Measurements from ENCODE around the gene SCN3B.

SCN3B gene

DNA sequence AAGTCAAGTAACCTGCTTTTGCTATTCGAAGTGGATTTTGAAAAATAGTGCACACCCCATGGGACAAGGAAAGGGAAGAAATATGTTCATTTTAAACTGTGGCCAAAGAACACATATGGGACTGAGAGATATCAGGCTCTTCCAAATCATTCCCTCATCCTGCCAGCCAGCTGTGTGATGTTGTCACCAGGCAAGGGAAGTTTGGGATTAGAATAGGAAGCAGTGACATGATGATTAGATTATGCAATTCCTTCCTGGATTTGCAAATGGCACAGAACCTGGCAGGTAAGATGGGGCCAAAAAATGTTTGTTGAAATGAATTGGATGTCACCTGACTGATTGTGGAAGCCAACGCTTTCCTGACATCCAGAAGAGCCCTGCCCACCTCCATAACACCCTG lies 4.9 kb upstream of the SCN3B start:
- DNase-seq (ENCODE audit: low spot score), result no peak
- FAIRE-seq, result no peak

DNA sequence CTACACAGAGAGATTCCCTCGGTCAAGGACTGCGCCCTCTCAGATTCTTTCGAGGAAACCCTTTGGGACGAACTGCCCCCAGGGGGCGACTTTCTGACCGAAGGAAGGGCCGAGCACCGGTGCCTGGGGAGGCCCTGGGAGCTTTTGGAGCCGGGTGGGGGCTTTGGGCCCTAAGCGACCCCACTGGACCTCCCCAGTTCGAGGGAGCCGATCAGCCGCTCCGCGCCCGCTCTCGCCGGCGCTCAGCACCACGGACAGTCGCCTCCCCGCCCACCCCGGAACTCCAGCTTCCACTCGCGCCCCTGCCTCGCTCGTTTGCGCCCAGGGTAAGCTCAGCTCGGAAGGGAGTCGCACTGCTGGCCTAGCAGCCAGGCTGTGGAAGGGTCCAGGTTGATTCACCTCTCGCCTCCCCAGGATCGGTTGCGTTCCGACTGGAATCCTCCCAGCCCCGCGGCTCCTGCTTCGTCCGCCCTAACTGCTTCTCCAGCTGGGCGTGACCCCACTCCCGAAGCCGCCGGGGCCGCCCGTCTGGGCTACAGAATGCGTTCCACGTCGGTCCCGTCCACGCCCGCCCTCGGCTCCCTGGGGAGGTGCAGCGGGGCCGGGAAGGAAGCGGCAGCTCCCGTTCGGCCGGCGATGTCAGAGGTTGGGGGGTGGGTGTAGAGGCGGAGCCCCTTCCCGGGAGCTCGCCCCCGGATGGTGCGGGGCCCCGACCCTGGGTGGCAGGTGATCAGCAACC lies 428 bp downstream of the SCN3B start:
- FAIRE-seq (no peak), DNase-seq (ENCODE audit: low spot score) (no peak)

DNA sequence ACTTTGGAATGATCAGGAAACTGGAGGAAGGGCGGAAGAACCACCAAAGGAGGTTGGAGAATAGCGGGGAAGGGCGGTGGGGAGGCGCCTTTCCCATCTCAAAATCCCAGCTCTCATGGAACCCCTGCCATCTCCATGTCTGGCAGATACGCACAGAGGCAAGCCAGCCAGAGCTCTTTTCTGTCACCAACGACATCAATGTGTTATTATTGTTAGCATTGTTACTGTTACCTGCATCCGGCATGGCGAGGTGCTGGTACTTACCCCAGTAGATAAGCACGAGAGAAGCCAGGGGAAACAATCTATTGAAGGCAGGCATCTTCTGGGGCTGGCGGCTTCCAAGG lies 969 bp downstream of the SCN3B start:
- DNase-seq (ENCODE audit: low spot score) (no peak), FAIRE-seq (no peak)

GRCh38 chr11:123652599-123652998 lies 1.8 kb downstream of the SCN3B start:
- DNase-seq (ENCODE audit: low spot score) (no peak), FAIRE-seq (no peak)

GRCh38 chr11:123650901-123651300 lies 3.5 kb downstream of the SCN3B start:
- DNase-seq (ENCODE audit: low spot score), result no peak
- no peak for FAIRE-seq

DNA sequence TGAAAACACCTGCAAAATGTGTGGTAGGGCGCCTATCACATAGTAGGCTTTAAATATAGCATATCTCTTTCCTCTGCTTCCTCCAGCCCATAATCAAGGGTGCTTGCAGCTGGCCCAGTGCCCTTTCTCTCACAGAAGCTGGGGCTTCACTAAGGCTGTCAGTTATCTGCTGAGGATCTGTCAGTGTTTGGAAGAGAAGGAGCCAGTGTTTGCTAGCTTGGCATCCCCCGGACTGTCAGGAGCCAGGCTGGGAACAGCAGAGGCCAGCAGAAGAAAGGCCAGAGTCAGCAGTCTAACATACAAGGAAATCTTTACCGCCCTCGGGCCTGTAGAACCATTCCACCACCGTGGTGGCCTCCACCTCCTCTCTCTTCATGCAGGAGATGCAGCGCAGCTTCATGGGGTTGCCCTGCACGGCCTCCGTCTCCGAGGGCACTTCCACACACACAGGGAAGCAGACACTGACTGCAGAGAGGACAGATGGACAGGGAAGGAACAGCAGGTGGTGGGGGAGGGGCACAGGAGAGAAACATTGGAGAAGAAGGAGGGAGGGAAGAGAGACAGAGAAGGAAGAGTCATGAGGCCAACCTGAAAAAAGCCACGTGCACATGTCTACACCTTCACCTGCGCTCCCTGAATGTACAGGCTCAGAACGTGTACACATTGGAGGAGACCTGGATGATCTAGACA lies 9.0 kb downstream of the SCN3B start:
- DNase-seq (ENCODE audit: low spot score), result no peak
- FAIRE-seq, result no peak

DNA sequence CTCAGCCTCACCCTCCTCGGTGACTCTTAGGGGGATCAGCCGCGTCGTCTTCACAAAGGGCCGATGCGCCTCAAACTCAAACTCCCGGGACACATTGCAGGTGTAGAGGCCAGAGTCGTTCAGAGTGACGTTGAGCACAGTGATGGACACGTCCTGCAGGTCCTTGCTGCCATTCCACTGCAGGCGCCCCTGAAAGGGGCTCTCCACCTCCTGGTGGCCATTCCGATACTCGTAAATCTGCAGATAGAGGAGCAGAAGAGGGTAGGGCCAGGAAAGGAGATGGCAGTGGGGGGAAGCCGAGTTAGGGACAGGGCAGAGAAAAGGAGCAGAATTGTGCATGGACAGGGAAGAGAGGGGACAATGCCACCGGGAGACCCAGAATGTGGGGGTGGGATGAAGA lies 12.0 kb downstream of the SCN3B start:
- DNase-seq (ENCODE audit: low spot score), result no peak
- no peak for FAIRE-seq

GRCh38 chr11:123641495-123641840 lies 13.0 kb downstream of the SCN3B start:
- no peak for FAIRE-seq

DNA sequence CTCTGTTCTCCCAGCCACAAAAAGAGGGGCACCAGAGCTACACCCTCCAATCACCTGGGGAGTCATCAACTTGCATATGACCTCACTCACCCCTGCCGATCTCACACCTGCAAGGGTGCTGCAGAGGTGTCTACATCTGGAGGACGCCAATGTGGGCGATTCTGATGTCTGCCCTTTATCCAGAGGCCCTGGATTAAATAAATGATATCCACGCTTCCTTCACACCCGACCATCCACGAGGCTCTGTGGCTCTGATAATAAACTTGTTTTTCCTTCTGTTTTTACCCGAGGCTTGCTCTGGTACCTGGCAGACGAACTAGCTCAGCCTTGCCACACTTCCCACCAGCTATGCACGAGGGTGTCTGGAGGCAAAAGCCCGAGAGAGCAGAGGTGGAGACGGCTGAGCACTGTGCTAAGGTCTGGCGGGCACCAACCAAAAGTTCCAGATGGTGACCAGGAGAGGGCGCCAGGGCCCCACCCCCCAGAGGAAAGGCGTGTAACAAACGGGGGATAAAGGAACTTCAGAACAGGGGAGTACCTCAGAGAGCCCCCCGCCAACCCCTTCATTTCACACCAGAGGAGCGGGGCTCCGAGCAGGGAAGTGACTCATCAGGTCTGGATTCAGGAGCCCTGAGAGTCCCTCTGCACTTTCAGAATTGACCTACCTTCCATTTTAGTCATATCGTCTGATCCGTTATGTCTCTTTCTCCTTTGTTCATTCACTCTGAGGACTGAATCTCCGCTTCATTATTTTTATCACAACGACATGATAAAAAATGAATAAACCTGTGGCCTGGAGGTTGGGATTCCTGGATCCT lies 13.5 kb downstream of the SCN3B start:
- DNase-seq (ENCODE audit: low spot score), result peak; percentile 4
- no peak for FAIRE-seq

More at GRCh38 chr11:123641495-123641840, 13.0 kb downstream of the SCN3B start:
- DNase-seq (ENCODE audit: low spot score), result no peak

DNA sequence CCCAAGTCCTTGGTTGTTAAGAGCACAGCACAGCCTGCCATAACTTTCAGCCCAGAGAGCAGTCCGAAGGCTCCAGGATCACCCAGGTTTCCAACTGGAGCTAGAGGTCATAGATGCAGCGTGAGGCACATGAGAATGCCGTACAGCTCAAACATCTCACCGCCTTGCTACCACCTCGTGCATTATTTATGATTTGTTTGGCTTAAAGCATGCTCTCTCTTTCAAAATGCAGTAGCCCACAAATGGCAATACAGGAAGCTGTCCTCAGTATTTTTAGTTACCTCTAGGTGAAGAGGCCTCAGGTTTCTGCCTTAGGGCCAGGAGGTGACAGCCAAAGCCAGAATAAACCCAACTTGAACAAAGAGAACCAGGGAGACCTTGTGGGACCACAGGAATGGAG lies 14.4 kb downstream of the SCN3B start:
- FAIRE-seq, result no peak
- DNase-seq (ENCODE audit: low spot score), result no peak

DNA sequence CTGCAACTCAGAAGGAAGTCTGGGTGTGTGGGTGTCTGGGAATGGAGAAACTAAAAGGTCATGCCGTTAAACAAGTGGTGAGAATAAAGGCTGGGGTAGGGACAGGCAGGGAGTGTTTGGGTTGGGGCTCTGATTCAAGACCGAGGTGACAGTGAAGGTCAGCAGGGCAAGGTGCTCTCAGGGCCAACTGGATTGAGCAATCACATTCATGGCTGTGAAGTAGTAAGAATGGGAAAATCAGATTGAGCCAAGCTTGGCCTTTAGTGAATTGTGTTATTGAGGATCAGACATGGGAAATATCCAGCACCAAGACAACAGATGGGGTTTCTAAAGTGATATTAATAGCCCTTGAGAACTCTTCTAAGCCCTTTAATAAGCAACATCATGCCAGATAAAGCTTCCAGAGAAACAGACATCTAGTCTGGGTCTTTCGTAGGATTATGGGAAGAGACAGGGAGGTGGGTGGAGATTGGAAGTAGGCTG lies 24.3 kb downstream of the SCN3B start:
- DNase-seq (ENCODE audit: low spot score) (no peak), FAIRE-seq (no peak)

GRCh38 chr11:123628936-123629683 lies 25.3 kb downstream of the SCN3B start:
- FAIRE-seq, result no peak
- no peak for DNase-seq (ENCODE audit: low spot score)

- FAIRE-seq (no peak), DNase-seq (ENCODE audit: low spot score) (no peak)
These were observed 29.4 kb downstream of the SCN3B start for GRCh38 chr11:123624974-123625373.

- no peak for FAIRE-seq
- DNase-seq (ENCODE audit: low spot score), result no peak
These were observed 31.8 kb downstream of the SCN3B start for GRCh38 chr11:123622576-123622975.

- no peak for FAIRE-seq
- no peak for DNase-seq (ENCODE audit: low spot score)
These were observed 37.8 kb downstream of the SCN3B start for GRCh38 chr11:123616505-123617198.

DNA sequence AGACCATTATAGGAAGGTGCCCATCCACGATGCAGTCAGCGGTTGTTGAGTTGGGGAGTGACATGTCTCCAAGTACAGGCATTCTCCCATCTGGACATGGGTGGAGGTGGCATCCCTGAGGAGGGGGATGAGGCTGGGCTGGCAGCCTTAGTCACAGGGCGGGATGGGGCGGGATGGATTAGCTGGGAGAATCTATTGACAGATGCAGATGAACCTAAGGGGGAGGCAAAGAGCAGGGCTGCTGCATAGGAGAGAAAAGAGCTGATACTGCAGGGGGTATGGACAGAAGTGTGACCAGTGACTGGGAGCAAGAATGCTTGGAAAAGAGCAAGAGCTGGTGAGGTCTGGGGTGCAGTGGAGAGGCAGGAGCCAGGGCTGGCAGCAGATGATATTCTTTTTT lies 42.7 kb downstream of the SCN3B start:
- no peak for DNase-seq (ENCODE audit: low spot score)
- no peak for FAIRE-seq

DNA sequence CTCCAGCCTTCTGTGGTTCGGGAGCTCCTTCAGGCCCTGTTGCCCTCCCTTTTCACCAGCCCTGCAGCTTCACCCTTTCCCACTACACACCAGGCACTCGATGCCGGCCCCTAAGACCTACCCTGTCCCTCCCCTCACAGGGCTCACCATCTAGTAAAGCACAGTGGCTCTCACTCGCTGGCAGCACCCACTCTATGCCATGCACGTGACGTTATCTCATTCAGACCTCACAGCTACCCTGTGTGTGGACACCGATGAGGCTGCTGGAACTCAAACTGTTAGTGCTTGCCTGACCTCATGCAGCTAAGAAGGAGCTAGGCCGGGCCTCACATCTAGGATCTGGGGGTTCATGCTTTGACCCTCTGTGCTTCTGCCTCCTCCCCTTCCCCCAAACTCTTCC lies 45.5 kb downstream of the SCN3B start:
- DNase-seq (ENCODE audit: low spot score) (no peak), FAIRE-seq (no peak)

GRCh38 chr11:123608371-123608770 lies 46.1 kb downstream of the SCN3B start:
- DNase-seq (ENCODE audit: low spot score) (no peak), FAIRE-seq (no peak)

DNA sequence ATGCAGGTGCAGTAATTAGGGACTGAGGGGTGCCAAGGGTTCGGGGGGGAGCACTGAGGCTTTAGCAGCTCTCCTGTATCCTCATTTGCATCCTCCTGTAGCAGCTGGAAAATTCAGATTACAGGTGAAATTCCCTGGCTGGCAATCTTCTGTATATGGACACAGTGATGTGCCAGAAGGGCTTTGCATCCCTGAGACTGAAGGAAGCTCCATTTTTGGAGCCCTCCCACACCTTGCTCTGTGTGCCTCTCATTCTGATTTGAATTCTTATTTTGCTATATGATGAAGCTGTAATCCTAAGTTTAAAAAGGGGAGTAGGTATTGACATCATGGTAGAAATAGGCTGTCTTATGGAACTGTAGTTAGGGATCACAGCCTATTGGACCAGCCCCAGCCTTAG lies 46.6 kb downstream of the SCN3B start:
- FAIRE-seq (no peak), DNase-seq (ENCODE audit: low spot score) (no peak)

- DNase-seq (ENCODE audit: low spot score), result no peak
- no peak for FAIRE-seq
These were observed 50.8 kb downstream of the SCN3B start for GRCh38 chr11:123603666-123604065.

DNA sequence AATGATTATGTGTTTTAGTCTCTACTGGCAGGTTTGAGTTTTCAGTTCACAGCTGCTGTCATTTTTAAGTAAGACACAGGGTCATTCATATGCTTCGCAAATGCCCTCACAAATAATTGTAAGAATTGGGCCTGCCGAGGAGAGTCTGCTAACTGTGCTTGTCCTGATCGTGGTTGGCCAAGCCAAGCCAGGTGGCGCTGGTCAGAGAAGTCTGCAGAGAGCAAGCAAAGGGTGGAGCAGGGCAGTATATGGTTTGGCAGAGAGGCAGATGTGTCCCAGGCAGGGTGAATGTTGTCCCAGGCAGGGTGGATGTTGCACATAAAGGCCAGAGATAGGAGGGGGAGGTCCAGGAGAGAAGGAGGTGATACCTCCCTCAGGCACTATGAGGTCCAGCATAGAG lies 52.7 kb downstream of the SCN3B start:
- FAIRE-seq, result no peak
- DNase-seq (ENCODE audit: low spot score), result no peak
